Measurements from ENCODE around the gene NIM1K. TPM values are rescaled to one million over a fixed set of nuclear protein-coding genes. Genes with fewer than 3 reads are reported as not detected.

Gene NIM1K
- polyA plus RNA-seq, 1 of the 3 experiments (the other 2 are of a cell fraction): 0.16 TPM

- peak within 1 kb of the TSS; percentile 89 for H3K9ac ChIP-seq
- peak within 1 kb of the TSS; percentile 87 for H3K4me2 ChIP-seq
- H3K9me2 ChIP-seq: no peaks in the 10 kb centered on the region
- WGBS (ENCODE audit: low lambda C conversion rate): 0% methylated on average over 33 of the region's 70 CpGs
- H3K9me3 ChIP-seq: no peaks in the 10 kb centered on the region
- H3K4me3 ChIP-seq (ENCODE audit: low read depth in 2 of 2, low read length in 1 of 2): peak within 1 kb of the TSS; percentile 79 to 92
- H3K79me2 ChIP-seq (ENCODE audit: insufficient read depth): peaks cover 42% of the 10 kb centered on the region
- CTCF ChIA-PET: interaction anchor here (1.1 to 4.0 kb wide), 4 partner anchors 13 to 208 kb away, joined by 3 to 20 read pairs (median 8); no protein-coding TSS in a partner anchor
- peaks cover 13 to 22% of the 10 kb centered on the region in 2 experiments; a peak in 3 of 4 replicates for H3K4me1 ChIP-seq (ENCODE audit: control insufficient read depth in 1 of 2, insufficient read depth in 2 of 2, low read depth in 1 of 2, low read length in 1 of 2)
- peak within 1 kb of the TSS; percentile 97 for H2AFZ ChIP-seq (ENCODE audit: low read depth)
- peak within 1 kb of the TSS; percentile 81 to 88 for H3K27ac ChIP-seq (ENCODE audit: low read depth in 2 of 2, low read length in 1 of 2)
- peaks cover 3% of the 10 kb centered on the region; the same call in 1 of the 2 replicates for H3K27me3 ChIP-seq (ENCODE audit: insufficient read depth)
- POLR2A ChIA-PET: interaction anchor here (0.5 to 1.9 kb wide), 5 partner anchors 15 to 192 kb away, joined by 3 to 8 read pairs (median 5); partner anchors contain the start of genes TMEM267 and ZNF131
- DNase-seq: peak; percentile 94
- H3K36me3 ChIP-seq (replicated peaks in 1 of 2; ENCODE audit: control insufficient read depth in 1 of 2, insufficient read depth in 2 of 2, low read length in 1 of 2): peaks cover 2 to 7% of the 10 kb centered on the region in 2 experiments
- H4K20me1 ChIP-seq (ENCODE audit: insufficient read depth): peaks cover 7% of the 10 kb centered on the region; the same call in 1 of the 2 replicates
- H3F3A ChIP-seq (replicated peaks; ENCODE audit: insufficient read depth): no peaks in the 10 kb centered on the region
- peak; percentile 13; the same call in 1 of the 2 replicates for TF ChIP-seq CTCF (IDR thresholded peaks at IDR 0.05)
- no peak for TF ChIP-seq EP300 (IDR thresholded peaks at IDR 0.05; ENCODE audit: borderline replicate concordance in 1 of 2, low read depth in 1 of 2, low read length in 1 of 2)
- TF ChIP-seq CHD2 (IDR thresholded peaks at IDR 0.05; ENCODE audit: low read length, partially characterized antibody): peak; percentile 97
- 0 out of 2 replicates have a peak, but pooled peaks have one; percentile 34 for TF ChIP-seq MAX (IDR thresholded peaks at IDR 0.05; ENCODE audit: low read depth)
- TF ChIP-seq SMC3 (IDR thresholded peaks at IDR 0.05; ENCODE audit: low read depth, low read length): no peak
- TF ChIP-seq TAF1 (IDR thresholded peaks at IDR 0.05; ENCODE audit: borderline replicate concordance, low read depth, low read length): 0 out of 2 replicates have a peak, but pooled peaks have one; percentile 19
- no peak for TF ChIP-seq NRF1 (IDR thresholded peaks at IDR 0.05; ENCODE audit: low read depth, low read length)
- TF ChIP-seq USF1 (IDR thresholded peaks at IDR 0.05; ENCODE audit: borderline replicate concordance, low read depth): no peak; the same call in 1 of the 2 replicates
- TF ChIP-seq FOXJ3 (CRISPR knock-in tag; IDR thresholded peaks at IDR 0.05): 0 out of 2 replicates have a peak, but pooled peaks have one; percentile 51
- TF ChIP-seq YY1 (IDR thresholded peaks at IDR 0.05; ENCODE audit: low read depth): no peak
- no peak for TF ChIP-seq EZH2phosphoT487 (IDR thresholded peaks at IDR 0.05; ENCODE audit: borderline replicate concordance, low read depth)
- TF ChIP-seq FOSL2 (IDR thresholded peaks at IDR 0.05; ENCODE audit: borderline replicate concordance, low read depth): no peak
- no peak for TF ChIP-seq REST (IDR thresholded peaks at IDR 0.05; ENCODE audit: low read depth, low read length)
- no peak for TF ChIP-seq TEAD4 (IDR thresholded peaks at IDR 0.05; ENCODE audit: borderline replicate concordance, insufficient read depth)
- TF ChIP-seq ZBTB33 (IDR thresholded peaks at IDR 0.05; ENCODE audit: borderline replicate concordance, low read depth): peak; percentile 89
- no peak for TF ChIP-seq RXRA (IDR thresholded peaks at IDR 0.05; ENCODE audit: borderline replicate concordance, low read depth)
- no peak for TF ChIP-seq FOXM1 (IDR thresholded peaks at IDR 0.05; ENCODE audit: low read depth)
- TF ChIP-seq NFIC (IDR thresholded peaks at IDR 0.05; ENCODE audit: borderline replicate concordance): no peak
- TF ChIP-seq MEF2A (IDR thresholded peaks at IDR 0.05; ENCODE audit: borderline replicate concordance, low read depth): no peak
- TF ChIP-seq RCOR1 (IDR thresholded peaks at IDR 0.05; ENCODE audit: low read length): peak; percentile 8; the same call in 1 of the 2 replicates
- TF ChIP-seq PBX3 (IDR thresholded peaks at IDR 0.05): peak; percentile 98
Measured at GRCh38 chr5:43313035-43313853, 121.2 kb downstream of the NIM1K start, which contains the start of gene HMGCS1. Gene HMGCS1, minus strand, starts transcription at chr5:43313412. Its CDS starts 14,447 bp downstream, at chr5:43298965.
